Testis (tissue), 3 donors: Measurements from ENCODE around the gene TMEM81. TPM values are rescaled to one million over a fixed set of nuclear protein-coding genes. Genes with fewer than 3 reads are reported as not detected.

Source experiments
- DNase-seq: peaks from one replicate; pipeline ENCODE4 v3.0.0-alpha.2; 2019
- H3K27ac ChIP-seq, 2 donors: fragments of 200-600 bp; sonication (generic); one replicate each; pipeline ENCODE4 v1.5.1; 2019
- H3K27me3 ChIP-seq: fragments of 200-600 bp; sonication (generic); one replicate; pipeline ENCODE4 v1.5.1; 2019
- H3K36me3 ChIP-seq: fragments of 200-600 bp; sonication (generic); one replicate; pipeline ENCODE4 v1.5.1; 2017; ENCODE audit warnings: low read depth; ENCODE audit errors: missing control alignments
- H3K4me1 ChIP-seq: fragments of 200-600 bp; sonication (generic); one replicate; pipeline ENCODE4 v1.5.1; 2019
- H3K4me3 ChIP-seq, 2 donors: fragments of 200-600 bp; sonication (generic); one replicate each; pipeline ENCODE4 v1.5.1; 2017 to 2019
- H3K9me3 ChIP-seq: fragments of 200-600 bp; sonication (generic); one replicate; pipeline ENCODE4 v1.5.1; 2017
- POLR2A ChIP-seq: fragments of 450-650 bp; IDR thresholded peaks from one replicate; pipeline ENCODE4 v1.6.1; 2017; ENCODE audit warnings: antibody characterized with exemption, mild to moderate bottlenecking, moderate library complexity
- WGBS, 2 donors: methylation state at CpG; one replicate each; pipeline ENCODE4 v1.1.5; 2018; 5-methylcytosine and 5-hydroxymethylcytosine counted together
- intact Hi-C: fragments of 100-400 bp; cut with DNase I; formaldehyde crosslinking; loops from one replicate; pipeline ENCODE4 v1.15.1; 2023; ENCODE audit warnings: low total_unique reads
- polyA plus RNA-seq: library from polyadenylated mRNA; stranded (reverse); fragments of 350-450 nt; fragmentation: Illumina TruSeq; extraction: RNeasy Lipid Tissue Mini Kit (QIAGEN cat#74804); gene quantifications from one replicate; pipeline ENCODE4 v1.2.3, GENCODE V29; 2014; ENCODE audit warnings: low read depth, low replicate concordance; ENCODE audit not compliant: insufficient read depth
- total RNA-seq, 2 donors: library from RNA; depleted of rRNA; stranded (reverse); fragments of >200 nt; gene quantifications; one replicate each; pipeline ENCODE4 v1.2.3, GENCODE V29; 2016
- TF ChIP-seq, protein P1 (sequence below), 3 experiments: fragments of 450-650 bp in 2 of 3; fragments of 200-600 bp in 1 of 3; sonication (generic) in 1 of 3; IDR thresholded peaks; one replicate each; pipeline ENCODE4 v1.5.1; 2016 to 2019; ENCODE audit warnings: antibody characterized with exemption in 3 of 3, mild to moderate bottlenecking in 2 of 3, moderate library complexity in 1 of 3

The TMEM81 gene
- total and polyA plus RNA-seq, 3 donors from 2014 or later = 5.7 to 6.8 (median 5.9) TPM

DNA sequence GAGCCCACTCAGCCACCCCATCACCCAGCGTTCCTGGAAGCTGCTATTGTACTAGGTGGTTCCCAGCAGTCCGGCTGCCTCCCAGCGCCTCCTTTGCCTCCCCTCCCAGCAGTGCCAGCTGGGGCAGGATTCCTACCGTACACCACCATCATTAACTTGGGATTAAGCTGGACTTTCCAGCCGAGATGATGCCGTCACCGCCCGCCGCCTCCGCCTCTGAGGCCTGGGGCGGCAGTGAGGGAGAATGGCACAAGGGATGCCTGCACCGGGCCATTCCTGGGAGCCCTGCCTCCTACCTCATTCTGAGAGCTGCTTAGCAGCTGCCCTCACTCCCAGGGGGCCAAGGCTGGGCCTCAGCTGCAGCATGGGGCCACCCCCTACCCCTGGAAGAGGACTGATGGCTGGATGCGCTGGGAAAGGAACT is 28.1 kb downstream of the TMEM81 start:
- TF ChIP-seq POLR2A = no peak
- TF ChIP-seq, protein P1, sequence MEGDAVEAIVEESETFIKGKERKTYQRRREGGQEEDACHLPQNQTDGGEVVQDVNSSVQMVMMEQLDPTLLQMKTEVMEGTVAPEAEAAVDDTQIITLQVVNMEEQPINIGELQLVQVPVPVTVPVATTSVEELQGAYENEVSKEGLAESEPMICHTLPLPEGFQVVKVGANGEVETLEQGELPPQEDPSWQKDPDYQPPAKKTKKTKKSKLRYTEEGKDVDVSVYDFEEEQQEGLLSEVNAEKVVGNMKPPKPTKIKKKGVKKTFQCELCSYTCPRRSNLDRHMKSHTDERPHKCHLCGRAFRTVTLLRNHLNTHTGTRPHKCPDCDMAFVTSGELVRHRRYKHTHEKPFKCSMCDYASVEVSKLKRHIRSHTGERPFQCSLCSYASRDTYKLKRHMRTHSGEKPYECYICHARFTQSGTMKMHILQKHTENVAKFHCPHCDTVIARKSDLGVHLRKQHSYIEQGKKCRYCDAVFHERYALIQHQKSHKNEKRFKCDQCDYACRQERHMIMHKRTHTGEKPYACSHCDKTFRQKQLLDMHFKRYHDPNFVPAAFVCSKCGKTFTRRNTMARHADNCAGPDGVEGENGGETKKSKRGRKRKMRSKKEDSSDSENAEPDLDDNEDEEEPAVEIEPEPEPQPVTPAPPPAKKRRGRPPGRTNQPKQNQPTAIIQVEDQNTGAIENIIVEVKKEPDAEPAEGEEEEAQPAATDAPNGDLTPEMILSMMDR (IDR thresholded peaks at IDR 0.05) = no peak
- intact Hi-C loops = loop anchor here (5.0 kb wide), 1 partner anchor 69 kb away; no protein-coding TSS in a partner anchor
- Histone ChIP-seq H3K27ac (no peak overlapping the region), H3K36me3 (no peaks in the 10 kb centered on the region), H3K9me3 (no peaks in the 10 kb centered on the region), H3K4me1 (no peaks in the 10 kb centered on the region), H3K4me3 (no peak overlapping the region), H3K27me3 (no peaks in the 10 kb centered on the region)
- 80 to 89% methylated on average over 1 to 13 of the region's 13 CpGs for WGBS, 2 donors
- DNase-seq = no peak

DNA sequence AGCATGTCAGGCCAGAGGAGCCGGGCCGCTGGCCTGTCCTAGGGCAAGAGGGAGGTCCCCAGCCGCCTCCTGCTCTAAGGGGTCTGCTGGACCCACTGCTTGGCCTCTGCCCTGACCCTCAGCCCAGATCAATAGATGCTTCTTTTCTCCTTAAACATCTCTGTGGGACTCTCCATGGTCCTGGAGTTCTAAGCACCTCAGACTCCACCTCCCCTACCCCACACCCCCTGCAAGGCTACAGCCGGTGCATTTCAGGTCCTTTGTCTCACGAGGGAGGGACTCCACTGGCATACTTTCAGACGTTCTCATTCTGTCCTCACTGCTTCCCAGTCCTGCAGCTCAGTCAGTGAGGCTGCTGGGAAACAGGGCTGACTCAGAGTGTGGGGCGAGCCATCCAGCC is 30.2 kb downstream of the TMEM81 start:
- Histone ChIP-seq H3K4me3 (no peak overlapping the region), H3K27ac (no peak overlapping the region), H3K4me1 (no peaks in the 10 kb centered on the region), H3K27me3 (no peaks in the 10 kb centered on the region), H3K9me3 (no peaks in the 10 kb centered on the region), H3K36me3 (no peaks in the 10 kb centered on the region)
- WGBS, 2 donors = 58 to 77% methylated on average over 6 to 7 of the region's 7 CpGs
- DNase-seq = no peak
- TF ChIP-seq POLR2A = no peak
- intact Hi-C loops = no loop called here

DNA sequence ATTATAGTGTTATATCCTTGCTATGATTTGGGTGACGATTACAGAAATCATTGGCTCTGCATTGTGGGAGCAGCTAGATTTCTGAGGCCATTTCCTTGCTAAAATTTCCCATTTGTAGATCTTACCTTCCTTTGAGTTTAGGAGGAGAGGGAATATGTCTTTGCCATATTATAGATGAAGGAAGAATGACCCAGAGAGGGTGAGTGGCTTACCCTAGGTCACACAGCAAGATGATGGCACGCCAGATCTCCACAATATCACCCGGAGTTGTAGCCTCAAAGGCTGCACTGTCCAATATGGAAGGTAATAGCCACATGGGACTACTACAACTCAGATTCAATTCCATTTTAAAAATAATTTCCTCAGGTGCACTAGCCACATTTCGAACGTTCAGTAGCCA is 31.0 kb downstream of the TMEM81 start:
- 84 to 96% methylated on average over 5 of the region's 5 CpGs for WGBS, 2 donors
- Histone ChIP-seq H3K27ac (no peak overlapping the region), H3K4me1 (no peaks in the 10 kb centered on the region), H3K9me3 (no peaks in the 10 kb centered on the region), H3K4me3 (no peak overlapping the region), H3K27me3 (no peaks in the 10 kb centered on the region), H3K36me3 (no peaks in the 10 kb centered on the region)
- DNase-seq = no peak
- TF ChIP-seq POLR2A = no peak
- TF ChIP-seq, protein P1 (IDR thresholded peaks at IDR 0.05) = no peak
- intact Hi-C loops = no loop called here

DNA sequence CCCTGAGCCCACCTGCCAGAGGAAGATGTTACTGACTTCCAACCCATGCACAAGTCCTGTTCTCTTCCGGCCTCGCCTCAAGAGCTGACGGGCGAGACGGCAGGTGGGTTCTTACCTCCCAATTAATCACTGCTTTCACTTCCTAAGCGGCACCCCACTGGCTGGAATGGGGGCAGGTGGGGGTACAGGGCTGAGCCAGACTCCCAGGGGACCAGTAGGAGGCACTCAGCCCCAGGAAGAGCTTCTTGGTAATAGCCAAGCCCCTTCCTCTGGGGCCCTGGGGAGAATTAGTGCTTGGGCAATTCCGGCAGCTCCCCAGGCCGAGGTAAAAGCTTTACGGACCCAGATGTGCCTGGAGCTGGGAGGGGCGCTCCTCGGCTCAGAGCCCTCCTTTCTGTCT is 31.6 kb downstream of the TMEM81 start:
- intact Hi-C loops = no loop called here
- H3K36me3 ChIP-seq = no peaks in the 10 kb centered on the region
- no peak overlapping the region for H3K4me3 ChIP-seq
- no peaks in the 10 kb centered on the region for H3K27me3 ChIP-seq
- TF ChIP-seq, protein P1 (IDR thresholded peaks at IDR 0.05) = no peak
- no peak for TF ChIP-seq POLR2A
- H3K4me1 ChIP-seq = no peaks in the 10 kb centered on the region
- H3K27ac ChIP-seq = no peak overlapping the region
- H3K9me3 ChIP-seq = no peaks in the 10 kb centered on the region
- no peak for DNase-seq
- 85 to 90% methylated on average over 7 to 11 of the region's 11 CpGs for WGBS, 2 donors

DNA sequence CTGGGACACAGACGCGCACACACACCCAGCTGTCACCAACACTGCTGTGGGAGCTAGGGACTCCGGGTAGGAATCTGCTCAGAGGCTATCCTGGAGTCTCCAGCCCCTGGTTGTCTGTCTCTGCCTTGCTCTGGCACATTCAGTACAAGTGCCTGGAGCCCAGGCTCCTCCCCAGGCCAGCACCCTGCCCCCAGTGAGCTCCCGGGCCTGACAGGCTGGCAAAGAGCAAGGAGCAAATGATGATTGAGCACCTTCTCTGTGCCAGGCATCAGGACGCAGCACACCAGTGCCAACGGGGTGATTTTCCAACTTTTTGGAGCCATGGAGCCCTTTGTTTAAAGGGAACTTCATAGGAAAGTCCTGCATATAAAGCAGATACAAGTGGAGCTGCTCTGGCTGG is 34.8 kb downstream of the TMEM81 start:
- Histone ChIP-seq H3K27ac (no peak overlapping the region), H3K9me3 (no peaks in the 10 kb centered on the region), H3K4me1 (no peaks in the 10 kb centered on the region), H3K27me3 (no peaks in the 10 kb centered on the region), H3K4me3 (no peak overlapping the region), H3K36me3 (no peaks in the 10 kb centered on the region)
- DNase-seq = no peak
- TF ChIP-seq, protein P1 (IDR thresholded peaks at IDR 0.05) = no peak
- TF ChIP-seq POLR2A = no peak
- WGBS, 2 donors = 55 to 81% methylated on average over 3 to 6 of the region's 6 CpGs
- intact Hi-C loops = no loop called here
